Keratinocyte (primary cell): ENCODE data around the gene CCDC54. TPM values are rescaled to one million over a fixed set of nuclear protein-coding genes. Genes with fewer than 3 reads are reported as not detected.
A peak's percentile ranks its signal among the peaks of the same experiment; 100 is the strongest.

Experiments
- DNase-seq: peaks from one replicate; pipeline ENCODE4 v3.0.0-alpha.2; 2011; ENCODE audit warnings: low read depth, missing footprints, low spot score
- FAIRE-seq: peaks from 2 replicates; lab custom pipeline; 2011; peaks lifted over from hg19 to GRCh38; lab: Jason Lieb, UNC
- H2AFZ ChIP-seq: 2 replicates; pipeline ENCODE4 v1.6.0; 2012; ENCODE audit warnings: low read length, control low read depth, inconsistent platforms; ENCODE audit not compliant: control insufficient read depth
- H3K27ac ChIP-seq: 2 replicates; pipeline ENCODE4 v1.5.1; 2011; ENCODE audit warnings: low read length; ENCODE audit not compliant: control insufficient read depth, insufficient read depth
- H3K27me3 ChIP-seq: 3 replicates; pipeline ENCODE4 v1.6.0; 2011; ENCODE audit warnings: low read length; ENCODE audit not compliant: control insufficient read depth, insufficient read depth; ENCODE audit errors: extremely low read depth
- H3K36me3 ChIP-seq, 2 experiments: 2 replicates in 1 of 2; 3 replicates in 1 of 2; pipeline ENCODE4 v1.5.1; 2011; ENCODE audit warnings: low read length in 2 of 2, mild to moderate bottlenecking in 1 of 2; ENCODE audit not compliant: control insufficient read depth in 2 of 2, insufficient read depth in 2 of 2; ENCODE audit errors: extremely low read depth in 1 of 2
- H3K4me1 ChIP-seq: 3 replicates; pipeline ENCODE4 v1.5.1; 2011; ENCODE audit warnings: low read length; ENCODE audit not compliant: control insufficient read depth, insufficient read depth; ENCODE audit errors: extremely low read depth
- H3K4me2 ChIP-seq: 3 replicates; pipeline ENCODE4 v1.6.0; 2011; ENCODE audit warnings: low read depth, low read length; ENCODE audit not compliant: control insufficient read depth, insufficient read depth; ENCODE audit errors: extremely low read depth
- H3K4me3 ChIP-seq, 3 experiments: fragments of 200-600 bp in 1 of 3; sonication (generic) in 1 of 3; 2 replicates in 2 of 3; 3 replicates in 1 of 3; pipeline ENCODE4 v1.5.1; 2011 to 2016; ENCODE audit warnings: low read length in 3 of 3, mild to moderate bottlenecking in 3 of 3, control low read depth in 2 of 3, inconsistent platforms in 1 of 3, low read depth in 1 of 3, mixed read lengths in 1 of 3, mixed run types in 1 of 3, moderate library complexity in 1 of 3; ENCODE audit not compliant: control insufficient read depth in 2 of 3, insufficient read depth in 2 of 3; ENCODE audit errors: extremely low read depth in 1 of 3
- H3K79me2 ChIP-seq: 2 replicates; pipeline ENCODE4 v1.6.0; 2012; ENCODE audit warnings: low read length; ENCODE audit not compliant: control insufficient read depth, insufficient read depth
- H3K9ac ChIP-seq: 3 replicates; pipeline ENCODE4 v1.6.0; 2011; ENCODE audit warnings: low read length; ENCODE audit not compliant: control insufficient read depth, insufficient read depth; ENCODE audit errors: extremely low read depth
- H3K9me1 ChIP-seq: 3 replicates; pipeline ENCODE4 v1.6.0; 2011; ENCODE audit warnings: low read length; ENCODE audit not compliant: control insufficient read depth, insufficient read depth; ENCODE audit errors: extremely low read depth
- H3K9me3 ChIP-seq: 2 replicates; pipeline ENCODE4 v1.5.1; 2012; ENCODE audit warnings: low read depth, low read length; ENCODE audit not compliant: control insufficient read depth
- H4K20me1 ChIP-seq: 3 replicates; pipeline ENCODE4 v1.6.0; 2011; ENCODE audit warnings: low read length; ENCODE audit not compliant: control insufficient read depth, insufficient read depth; ENCODE audit errors: extremely low read depth
- EZH2 ChIP-seq: IDR thresholded peaks from one replicate; pipeline ENCODE4 v1.6.1; 2012; ENCODE audit warnings: inconsistent platforms, mild to moderate bottlenecking, low read length, moderate library complexity
- dilution Hi-C: fragments of 300-500 bp; cut with MboI; formaldehyde crosslinking; loops from one replicate; pipeline ENCODE4 v1.7.0; 2020; ENCODE audit warnings: low sequenced_read_pairs; ENCODE audit not compliant: extremely low pct_ligation_motif_present
- polyA plus RNA-seq, 5 experiments: library from polyadenylated mRNA; depleted of rRNA in 3 of 5; stranded (reverse) in 3 of 5; stranded (forward) in 1 of 5; unstranded in 1 of 5; fragments of >200 nt; gene quantifications; 1 replicate in 1 of 5; 2 replicates in 3 of 5; 3 replicates in 1 of 5; pipeline versions ENCODE4 v1.2.1 to v1.2.3, GENCODE V29; 2011 to 2012; ENCODE audit warnings: missing spikeins in 2 of 5, low read depth in 1 of 5, low replicate concordance in 1 of 5
- TF ChIP-seq, protein P1 (sequence below), 3 experiments: IDR thresholded peaks in 1 of 3; conservative IDR thresholded peaks in 1 of 3; optimal IDR thresholded peaks in 1 of 3; 2 replicates in 2 of 3; 3 replicates in 1 of 3; pipeline versions ENCODE3 to v1.5.1; 2011; ENCODE audit warnings: low read length in 3 of 3, mild to moderate bottlenecking in 3 of 3, moderate library complexity in 2 of 3, control low read depth in 1 of 3, inconsistent platforms in 1 of 3; ENCODE audit not compliant: insufficient read depth in 2 of 3; ENCODE audit errors: extremely low read depth in 1 of 3

The CCDC54 gene
- polyA plus RNA-seq, 1 donor (not counting 4 experiments of a cell fraction or from before 2014, with no cell fraction given): not detected

DNA sequence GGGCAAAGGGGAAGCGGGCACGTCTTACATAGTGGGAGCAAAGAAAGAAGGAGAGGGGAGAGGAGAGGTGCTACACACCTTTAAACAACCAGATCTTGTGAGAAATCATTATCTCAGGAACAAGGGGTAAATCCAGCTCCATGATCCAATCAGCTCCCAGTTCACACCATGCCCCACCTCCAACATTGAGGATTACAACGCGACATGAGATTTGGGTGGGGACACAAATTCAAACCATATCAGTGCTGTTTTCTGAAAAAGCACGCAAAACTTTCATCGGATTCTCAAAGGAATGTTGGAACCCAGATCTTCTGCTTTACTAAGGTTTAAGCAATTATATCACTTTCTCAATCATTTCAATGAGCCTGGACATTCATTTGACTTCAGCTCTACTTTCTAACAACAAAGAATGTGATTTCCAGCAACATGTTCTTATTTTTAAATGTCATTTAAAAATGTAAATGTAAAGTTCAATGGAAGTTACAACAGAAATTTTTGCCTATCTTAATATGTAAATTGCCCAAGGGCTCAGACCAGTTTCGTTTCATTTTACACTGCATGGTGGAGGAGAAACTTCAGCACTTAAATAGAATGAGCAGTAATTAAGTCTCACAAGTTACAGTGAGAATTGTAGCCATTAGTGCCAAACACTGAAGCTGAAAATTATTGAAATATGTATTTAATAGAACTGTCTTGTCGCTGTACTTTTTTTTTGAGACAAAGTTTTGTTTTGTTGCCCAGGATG, 8.4 kb upstream of the CCDC54 start:
- no peak overlapping the region for H3K27ac ChIP-seq

DNA sequence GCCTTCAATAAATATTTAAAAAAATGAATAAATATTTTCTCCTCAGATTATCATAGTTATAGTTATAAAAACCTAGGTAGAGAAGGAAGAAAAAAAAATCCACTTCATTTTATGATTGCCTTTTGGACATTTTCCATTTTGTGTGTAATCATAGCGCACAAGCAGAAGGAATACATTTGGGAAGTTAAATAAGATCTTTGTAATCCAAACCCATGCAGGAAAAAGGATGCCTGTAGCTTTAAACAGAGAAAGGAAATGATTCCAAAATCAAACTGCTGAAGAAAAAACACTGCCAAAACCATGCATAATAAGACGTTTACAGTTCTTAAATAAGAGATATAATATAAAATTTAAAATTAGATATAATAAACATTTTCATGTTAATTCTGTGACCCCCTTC, 7.4 kb upstream of the CCDC54 start:
- peaks cover 17% of the 10 kb centered on the region for H3K4me1 ChIP-seq
- H3K9me3 ChIP-seq: peaks cover 2% of the 10 kb centered on the region
- H3K79me2 ChIP-seq: no peaks in the 10 kb centered on the region
- H3K36me3 ChIP-seq: no peaks in the 10 kb centered on the region
- no peaks in the 10 kb centered on the region for H3K9me1 ChIP-seq
- H2AFZ ChIP-seq: no peak overlapping the region
- no peak overlapping the region for H3K4me3 ChIP-seq
- FAIRE-seq: no peak
- dilution Hi-C loops: no loop called here
- no peak overlapping the region for H3K4me2 ChIP-seq
- no peak overlapping the region for H3K27ac ChIP-seq
- TF ChIP-seq, protein P1, sequence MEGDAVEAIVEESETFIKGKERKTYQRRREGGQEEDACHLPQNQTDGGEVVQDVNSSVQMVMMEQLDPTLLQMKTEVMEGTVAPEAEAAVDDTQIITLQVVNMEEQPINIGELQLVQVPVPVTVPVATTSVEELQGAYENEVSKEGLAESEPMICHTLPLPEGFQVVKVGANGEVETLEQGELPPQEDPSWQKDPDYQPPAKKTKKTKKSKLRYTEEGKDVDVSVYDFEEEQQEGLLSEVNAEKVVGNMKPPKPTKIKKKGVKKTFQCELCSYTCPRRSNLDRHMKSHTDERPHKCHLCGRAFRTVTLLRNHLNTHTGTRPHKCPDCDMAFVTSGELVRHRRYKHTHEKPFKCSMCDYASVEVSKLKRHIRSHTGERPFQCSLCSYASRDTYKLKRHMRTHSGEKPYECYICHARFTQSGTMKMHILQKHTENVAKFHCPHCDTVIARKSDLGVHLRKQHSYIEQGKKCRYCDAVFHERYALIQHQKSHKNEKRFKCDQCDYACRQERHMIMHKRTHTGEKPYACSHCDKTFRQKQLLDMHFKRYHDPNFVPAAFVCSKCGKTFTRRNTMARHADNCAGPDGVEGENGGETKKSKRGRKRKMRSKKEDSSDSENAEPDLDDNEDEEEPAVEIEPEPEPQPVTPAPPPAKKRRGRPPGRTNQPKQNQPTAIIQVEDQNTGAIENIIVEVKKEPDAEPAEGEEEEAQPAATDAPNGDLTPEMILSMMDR (optimal IDR thresholded peaks at IDR 0.05 in 1 of 3, IDR thresholded peaks at IDR 0.05 in 1 of 3, conservative IDR thresholded peaks at IDR 0.05 in 1 of 3; ENCODE audit: extremely low read depth in 1 of 3, insufficient read depth in 2 of 3, low read length in 3 of 3): no peak
- no peak for TF ChIP-seq EZH2
- no peak overlapping the region for H3K9ac ChIP-seq
- no peaks in the 10 kb centered on the region for H4K20me1 ChIP-seq
- H3K27me3 ChIP-seq: no peaks in the 10 kb centered on the region
- DNase-seq: no peak

More for the DNA sequence above, 8.4 kb upstream of the CCDC54 start:
- Histone ChIP-seq H3K36me3 (no peaks in the 10 kb centered on the region), H3K4me1 (peaks cover 17% of the 10 kb centered on the region), H3K4me2 (no peak overlapping the region), H3K9me1 (no peaks in the 10 kb centered on the region), H3K27me3 (no peaks in the 10 kb centered on the region), H3K4me3 (no peak overlapping the region), H3K9ac (no peak overlapping the region), H3K9me3 (peaks cover 2% of the 10 kb centered on the region), H2AFZ (peak overlapping the region; percentile 14), H3K79me2 (no peaks in the 10 kb centered on the region), H4K20me1 (no peaks in the 10 kb centered on the region)
- dilution Hi-C loops: no loop called here
- FAIRE-seq (no peak), DNase-seq (no peak)
- no peak for TF ChIP-seq EZH2
- TF ChIP-seq, protein P1 (optimal IDR thresholded peaks at IDR 0.05 in 1 of 3, IDR thresholded peaks at IDR 0.05 in 1 of 3, conservative IDR thresholded peaks at IDR 0.05 in 1 of 3; ENCODE audit: extremely low read depth in 1 of 3, insufficient read depth in 2 of 3, low read length in 3 of 3): no peak
